ENCODE data around the gene TMEM9.

TMEM9 gene

GRCh38 chr1:201184307-201185122 is 30.2 kb upstream of the TMEM9 start:
- DNase-seq: peak; percentile 38
- Mint-ChIP-seq H3K9me3 (peaks cover 6% of the 10 kb centered on the region), H3K4me3 (peak overlapping the region; percentile 3), H3K27me3 (ENCODE audit: low read depth, poor library complexity) (peaks cover 77% of the 10 kb centered on the region), H3K27ac (peak overlapping the region; percentile 83), H3K36me3 (ENCODE audit: low read depth) (no peaks in the 10 kb centered on the region), H3K4me1 (peaks cover 37% of the 10 kb centered on the region)
- TF ChIP-seq CTCF (IDR thresholded peaks at IDR 0.05): peak; percentile 18

GRCh38 chr1:201183753-201184152 is 29.5 kb upstream of the TMEM9 start:
- peaks cover 37% of the 10 kb centered on the region for H3K4me1 Mint-ChIP-seq
- DNase-seq: no peak
- H3K36me3 Mint-ChIP-seq (ENCODE audit: low read depth): no peaks in the 10 kb centered on the region
- H3K27ac Mint-ChIP-seq: no peak overlapping the region
- no peak for TF ChIP-seq CTCF (IDR thresholded peaks at IDR 0.05)
- peaks cover 13% of the 10 kb centered on the region for H3K9me3 Mint-ChIP-seq
- no peak overlapping the region for H3K4me3 Mint-ChIP-seq
- H3K27me3 Mint-ChIP-seq (ENCODE audit: low read depth, poor library complexity): peaks cover 78% of the 10 kb centered on the region

- DNase-seq: no peak
- Mint-ChIP-seq H3K4me3 (no peak overlapping the region), H3K27ac (no peak overlapping the region), H3K9me3 (peaks cover 15% of the 10 kb centered on the region), H3K4me1 (peaks cover 37% of the 10 kb centered on the region), H3K36me3 (ENCODE audit: low read depth) (no peaks in the 10 kb centered on the region), H3K27me3 (ENCODE audit: low read depth, poor library complexity) (peaks cover 73% of the 10 kb centered on the region)
- TF ChIP-seq CTCF (IDR thresholded peaks at IDR 0.05): no peak
Measured at GRCh38 chr1:201183209-201183608, 28.9 kb upstream of the TMEM9 start.

- DNase-seq: no peak
- TF ChIP-seq CTCF (IDR thresholded peaks at IDR 0.05): no peak
- H3K9me3 Mint-ChIP-seq: peaks cover 15% of the 10 kb centered on the region
- H3K4me1 Mint-ChIP-seq: peaks cover 42% of the 10 kb centered on the region
- no peak overlapping the region for H3K27ac Mint-ChIP-seq
- H3K36me3 Mint-ChIP-seq (ENCODE audit: low read depth): no peaks in the 10 kb centered on the region
- H3K4me3 Mint-ChIP-seq: no peak overlapping the region
- peaks cover 68% of the 10 kb centered on the region for H3K27me3 Mint-ChIP-seq (ENCODE audit: low read depth, poor library complexity)
Measured at GRCh38 chr1:201181726-201182125, 27.5 kb upstream of the TMEM9 start.

- Mint-ChIP-seq H3K4me3 (no peak overlapping the region), H3K27ac (no peak overlapping the region), H3K9me3 (peaks cover 15% of the 10 kb centered on the region), H3K4me1 (peaks cover 46% of the 10 kb centered on the region), H3K27me3 (ENCODE audit: low read depth, poor library complexity) (peaks cover 68% of the 10 kb centered on the region), H3K36me3 (ENCODE audit: low read depth) (no peaks in the 10 kb centered on the region)
- no peak for DNase-seq
- TF ChIP-seq CTCF (IDR thresholded peaks at IDR 0.05): no peak
Measured at GRCh38 chr1:201181323-201181722, 27.0 kb upstream of the TMEM9 start.

GRCh38 chr1:201180901-201181300 is 26.6 kb upstream of the TMEM9 start:
- Mint-ChIP-seq H3K27me3 (ENCODE audit: low read depth, poor library complexity) (peaks cover 68% of the 10 kb centered on the region), H3K4me3 (no peak overlapping the region), H3K9me3 (peaks cover 15% of the 10 kb centered on the region), H3K36me3 (ENCODE audit: low read depth) (no peaks in the 10 kb centered on the region), H3K27ac (no peak overlapping the region), H3K4me1 (peaks cover 47% of the 10 kb centered on the region)
- no peak for TF ChIP-seq CTCF (IDR thresholded peaks at IDR 0.05)
- DNase-seq: no peak
